GM19238 (cell line): ENCODE measurements around the gene KRIT1.
"Not testable (repeated sequence)": the region's sequence is repeated elsewhere in the genome, so short reads cannot be mapped to it uniquely, and the experiment has no call there.

Experiments
- DNase-seq: peaks from one replicate; pipeline ENCODE4 v3.0.0; 2011; ENCODE audit warnings: low spot score; ENCODE audit not compliant: insufficient read length

Gene KRIT1

DNA sequence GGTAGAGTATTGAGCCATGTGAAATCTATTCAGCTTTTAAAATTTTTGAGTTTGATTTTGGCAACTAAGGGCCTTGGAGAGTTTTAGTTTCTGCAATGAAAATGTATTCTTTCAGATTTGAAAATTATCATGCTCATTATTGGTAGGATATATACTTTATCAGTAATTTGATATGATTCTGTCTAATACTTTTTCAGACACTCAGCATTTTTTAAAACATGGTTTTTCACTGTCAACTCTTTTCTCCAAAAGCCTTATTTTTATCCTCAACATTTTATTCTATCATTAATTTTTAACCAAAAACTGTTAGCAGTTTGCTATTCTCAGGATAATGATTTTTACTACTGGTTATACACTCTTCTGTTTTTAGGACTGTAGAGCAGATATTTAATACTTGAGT, 4.9 kb upstream of the KRIT1 start:
- DNase-seq: no peak

DNA sequence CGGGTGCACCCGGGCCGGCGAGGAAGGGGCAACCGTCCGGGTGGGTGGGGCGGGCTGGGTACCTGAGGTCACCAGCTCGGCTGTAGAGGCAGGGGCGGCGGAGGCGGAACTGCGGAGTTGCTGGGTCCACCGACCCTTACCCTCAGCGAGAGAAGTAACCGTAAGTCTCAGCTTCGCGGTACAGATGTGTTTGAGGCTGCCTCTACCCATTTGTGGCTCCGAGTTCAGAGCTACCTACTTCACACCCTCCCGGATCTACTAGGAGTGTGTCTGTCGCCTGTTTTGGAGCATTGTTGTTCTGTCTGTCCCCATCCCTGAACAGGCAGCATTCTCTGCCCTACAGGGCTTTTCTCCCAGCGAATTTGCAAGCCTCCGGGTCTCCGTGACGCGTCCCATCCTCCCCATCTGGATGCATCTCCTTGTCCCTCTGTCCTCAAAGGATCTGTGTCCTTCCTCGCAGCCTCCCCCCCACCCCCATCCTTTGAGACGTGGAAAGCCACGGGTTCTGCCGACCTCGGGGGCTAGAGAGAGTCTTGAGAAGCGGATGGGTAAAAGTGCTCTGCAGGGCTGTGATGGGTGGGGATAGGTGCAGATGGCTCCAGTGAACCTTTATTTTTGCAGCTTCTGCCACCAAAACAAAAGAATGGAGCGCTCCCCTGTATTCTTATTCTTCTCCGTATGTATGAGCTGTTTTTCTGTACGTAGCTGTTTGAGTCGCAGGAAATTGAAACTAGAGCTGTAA, 817 bp upstream of the KRIT1 start:
- DNase-seq: peak; percentile 10

DNA sequence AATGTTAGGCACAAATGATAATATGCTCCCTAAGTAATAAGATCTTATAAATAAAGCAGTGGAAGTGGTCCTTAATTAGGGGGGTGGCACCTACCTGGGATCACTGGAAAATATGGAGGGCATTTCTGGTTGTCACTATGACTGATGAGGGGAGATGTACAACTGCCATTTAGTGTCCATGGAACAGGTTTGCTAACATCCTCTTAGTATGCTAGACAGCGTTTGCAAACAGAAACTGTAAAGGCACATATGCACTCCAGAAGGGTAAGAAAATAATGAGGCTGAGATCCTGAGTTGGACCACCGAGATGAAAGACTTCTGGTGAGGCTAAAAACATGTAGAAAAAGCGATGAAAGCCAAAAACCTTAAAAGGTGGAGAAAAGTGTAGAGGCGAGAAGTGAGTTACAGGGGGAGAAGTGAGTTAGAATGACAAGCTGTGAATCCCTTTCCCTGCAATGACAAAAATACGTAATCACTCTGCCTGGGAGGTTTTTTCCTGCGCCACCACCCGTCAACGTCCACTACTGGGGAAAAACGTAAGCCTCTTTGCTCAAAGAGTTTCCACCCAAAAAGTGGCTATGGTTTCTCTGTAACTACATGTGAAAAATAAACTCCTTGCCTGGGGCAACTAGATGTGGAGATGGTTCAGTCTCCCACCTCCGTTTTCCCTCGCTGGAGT, 767 bp downstream of the KRIT1 start:
- DNase-seq: no peak

DNA sequence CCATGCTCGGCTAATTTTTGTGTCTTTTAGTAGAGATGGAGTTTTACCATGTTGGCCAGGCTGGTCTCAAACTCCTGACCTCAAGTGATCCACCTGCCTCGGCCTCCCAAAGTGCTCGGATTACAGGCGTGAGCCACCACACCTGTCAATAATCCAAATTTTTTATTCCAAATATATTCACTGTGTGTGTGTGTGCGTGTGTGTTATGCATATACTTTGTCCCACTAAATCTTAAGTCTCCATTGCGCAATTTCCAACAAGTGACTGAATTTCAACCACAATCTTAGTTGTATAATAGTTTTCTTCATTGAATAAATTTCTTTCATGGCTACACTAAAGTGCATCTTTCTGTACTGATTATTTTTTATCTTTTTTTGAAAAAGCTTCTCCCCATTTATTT, 2.7 kb downstream of the KRIT1 start:
- no peak for DNase-seq

DNA sequence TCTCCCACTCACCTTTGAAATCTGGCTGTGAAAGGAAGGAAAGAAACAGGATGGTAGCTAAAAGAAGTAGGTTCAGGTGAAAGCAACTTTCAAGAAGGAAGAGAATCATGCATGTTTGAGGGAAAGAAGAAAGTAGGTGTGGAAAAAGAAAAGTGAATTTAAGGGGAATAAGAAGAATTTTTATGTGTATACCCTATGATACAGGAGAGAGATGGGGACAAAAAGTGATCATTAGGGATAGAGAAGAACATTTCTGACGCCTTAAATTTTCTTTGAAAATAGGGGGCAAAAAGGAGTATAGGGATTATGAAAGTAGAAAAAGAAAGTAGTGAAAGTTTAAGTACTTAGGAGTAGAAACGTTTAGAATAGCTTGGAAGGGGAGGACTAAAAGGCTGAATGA, 15.2 kb downstream of the KRIT1 start:
- DNase-seq: no peak

- no peak for DNase-seq
Observed at GRCh38 chr7:92228742-92229141, 17.0 kb downstream of the KRIT1 start.

DNA sequence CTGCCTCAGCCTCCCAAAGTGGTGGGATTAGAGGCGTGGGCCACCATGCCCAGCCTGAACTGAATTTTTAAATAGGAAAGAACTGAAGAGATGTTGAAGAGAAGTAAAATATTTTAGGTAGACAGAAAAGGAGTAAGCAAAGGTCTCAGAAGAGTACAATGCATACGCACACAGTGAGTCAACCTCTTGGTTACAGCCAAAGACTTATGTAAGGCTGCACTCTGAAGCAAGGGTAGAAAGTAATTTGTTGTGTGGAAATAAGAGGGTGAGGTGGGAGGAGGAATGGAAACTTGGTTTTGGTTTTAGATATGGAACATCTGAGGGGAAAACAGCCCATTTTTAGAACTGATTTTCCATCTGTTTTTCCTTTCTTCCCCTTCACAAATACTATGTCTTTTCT, 17.6 kb downstream of the KRIT1 start:
- DNase-seq: no peak

- DNase-seq: no peak
Observed at GRCh38 chr7:92226981-92227380, 18.7 kb downstream of the KRIT1 start.

- DNase-seq: no peak
Observed at GRCh38 chr7:92221766-92222165, 23.9 kb downstream of the KRIT1 start.

- DNase-seq: no peak
Observed at GRCh38 chr7:92206672-92207071, 39.0 kb downstream of the KRIT1 start.

DNA sequence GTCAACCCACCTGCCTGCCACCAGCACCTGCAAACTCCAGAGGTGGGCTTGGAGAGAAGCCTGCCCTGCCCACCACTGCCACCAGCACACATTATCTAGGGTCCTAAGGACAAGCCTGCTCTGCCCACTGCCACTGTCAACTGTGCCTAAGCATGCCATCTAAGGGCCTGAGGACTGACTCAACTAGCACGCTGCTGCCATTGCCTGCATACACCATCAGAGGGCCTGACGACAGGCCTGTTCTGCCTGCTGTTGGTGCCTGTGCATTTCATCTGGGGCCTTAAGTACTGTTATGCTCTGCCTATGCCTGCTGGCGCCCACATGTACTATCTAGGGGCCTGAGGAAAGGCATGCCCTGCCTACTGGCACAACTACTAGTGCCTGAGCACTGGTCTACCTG, 39.7 kb downstream of the KRIT1 start:
- no peak for DNase-seq

GRCh38 chr7:92200791-92201190, 44.9 kb downstream of the KRIT1 start:
- no peak for DNase-seq

GRCh38 chr7:92192326-92192725, 53.4 kb downstream of the KRIT1 start:
- DNase-seq: no peak

- DNase-seq: not testable (repeated sequence)
Observed at GRCh38 chr7:92189246-92189645, 56.5 kb downstream of the KRIT1 start.

DNA sequence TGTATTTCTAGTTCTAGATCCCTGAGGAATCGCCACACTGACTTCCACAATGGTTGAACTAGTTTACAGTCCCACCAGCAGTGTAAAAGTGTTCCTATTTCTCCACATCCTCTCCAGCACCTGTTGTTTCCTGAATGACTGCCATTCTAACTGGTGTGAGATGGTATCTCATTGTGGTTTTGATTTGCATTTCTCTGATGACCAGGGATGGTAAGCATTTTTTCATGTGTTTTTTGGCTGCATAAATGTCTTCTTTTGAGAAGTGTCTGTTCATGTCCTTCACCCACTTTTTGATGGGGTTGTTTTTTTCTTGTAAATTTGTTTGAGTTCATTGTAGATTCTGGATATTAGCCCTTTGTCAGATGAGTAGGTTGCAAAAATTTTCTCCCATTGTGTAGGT, 61.4 kb downstream of the KRIT1 start:
- DNase-seq: not testable (repeated sequence)

DNA sequence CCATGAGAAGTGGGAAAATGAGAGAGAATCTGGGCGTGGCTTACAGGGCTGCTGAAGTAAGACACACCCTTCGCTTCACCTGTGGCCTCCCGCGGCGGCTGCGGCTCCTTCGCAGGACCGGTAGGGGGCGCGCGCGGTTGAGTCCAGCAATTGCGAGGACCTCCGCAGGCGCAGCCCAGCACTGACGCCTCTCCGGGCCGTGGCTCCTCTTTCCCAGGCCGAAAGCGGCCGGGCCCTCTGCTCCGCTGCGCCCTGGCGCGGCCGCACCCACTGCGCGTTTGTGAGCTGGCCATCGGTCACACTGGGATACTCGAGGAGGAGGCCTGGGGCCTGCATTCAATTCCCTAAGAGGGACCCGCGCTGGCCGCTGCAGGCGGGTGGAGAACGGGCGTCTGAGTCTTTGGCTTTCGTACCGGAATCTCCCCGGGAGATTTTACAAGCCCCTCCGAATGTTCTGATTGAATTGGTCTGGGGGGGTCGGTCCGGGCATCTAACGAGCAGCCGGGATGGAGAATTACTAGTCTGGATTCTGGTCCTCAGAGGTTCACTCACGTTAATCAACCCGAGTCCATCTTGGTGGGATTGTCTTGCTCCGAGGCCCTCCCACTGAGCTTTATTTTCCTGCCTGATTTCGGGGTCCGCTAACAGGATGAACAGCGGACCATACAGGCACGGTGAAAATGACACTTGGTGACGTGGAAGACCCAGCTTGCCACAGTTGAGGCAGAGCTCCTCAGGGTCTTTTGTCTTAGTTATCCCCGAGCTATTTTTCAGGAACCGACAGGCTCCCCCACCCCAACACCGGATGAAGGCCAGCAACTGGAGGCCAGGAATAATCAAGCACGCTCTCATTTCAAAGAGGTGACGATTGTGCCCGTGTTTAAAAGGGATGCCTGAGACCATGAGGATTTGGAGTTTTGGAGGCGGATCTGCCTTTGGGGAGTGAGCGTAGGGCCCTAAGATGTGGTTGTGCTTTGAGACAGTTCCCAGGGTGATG, 66.5 kb downstream of the KRIT1 start, which contains the start of gene LRRD1:
TSS of gene LRRD1 (minus strand) at position 215 of the 997 bp plus-strand sequence. CDS start 13,940 bp downstream, outside the sequence.
- DNase-seq: peak; percentile 72

- DNase-seq: no peak
Observed at GRCh38 chr7:92177362-92177761, 68.4 kb downstream of the KRIT1 start.

DNA sequence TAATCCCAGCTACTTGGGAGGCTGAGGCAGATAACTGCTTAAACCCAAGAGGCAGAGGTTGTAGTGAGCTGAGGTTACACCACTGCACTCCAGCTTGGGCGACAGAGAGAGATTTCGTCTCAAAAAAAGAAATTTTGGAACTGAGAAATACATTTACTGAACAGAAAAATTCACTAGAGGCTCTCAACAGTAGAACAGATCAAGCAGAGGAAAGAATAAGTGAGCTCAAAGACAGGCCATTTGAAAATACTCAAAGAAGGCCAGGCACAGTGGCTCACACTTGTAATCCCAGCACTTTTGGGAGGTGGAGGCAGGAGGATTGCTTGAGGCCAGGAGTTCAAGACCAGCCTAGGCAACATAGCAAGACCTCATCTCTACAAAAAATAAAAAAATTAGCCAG, 76.2 kb downstream of the KRIT1 start:
- not testable (repeated sequence) for DNase-seq

DNA sequence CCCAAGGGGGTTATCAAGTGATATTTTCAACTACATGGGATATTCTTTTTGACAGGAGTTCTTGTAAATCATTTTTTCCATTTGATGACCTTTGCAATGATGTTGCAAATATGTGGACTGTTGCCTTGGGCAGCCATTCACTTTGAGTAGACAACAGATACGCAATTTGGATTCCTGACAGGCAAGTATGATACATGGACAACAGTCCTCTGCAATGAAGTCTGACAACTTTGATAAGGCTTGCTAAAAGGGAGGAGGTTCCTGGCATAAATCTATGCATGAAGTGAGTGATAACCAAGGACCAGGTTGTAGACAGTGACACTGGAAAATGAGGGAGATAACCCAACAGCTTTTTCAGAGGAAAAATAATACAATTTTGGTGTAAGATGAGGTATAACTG, 84.4 kb downstream of the KRIT1 start:
- no peak for DNase-seq

DNA sequence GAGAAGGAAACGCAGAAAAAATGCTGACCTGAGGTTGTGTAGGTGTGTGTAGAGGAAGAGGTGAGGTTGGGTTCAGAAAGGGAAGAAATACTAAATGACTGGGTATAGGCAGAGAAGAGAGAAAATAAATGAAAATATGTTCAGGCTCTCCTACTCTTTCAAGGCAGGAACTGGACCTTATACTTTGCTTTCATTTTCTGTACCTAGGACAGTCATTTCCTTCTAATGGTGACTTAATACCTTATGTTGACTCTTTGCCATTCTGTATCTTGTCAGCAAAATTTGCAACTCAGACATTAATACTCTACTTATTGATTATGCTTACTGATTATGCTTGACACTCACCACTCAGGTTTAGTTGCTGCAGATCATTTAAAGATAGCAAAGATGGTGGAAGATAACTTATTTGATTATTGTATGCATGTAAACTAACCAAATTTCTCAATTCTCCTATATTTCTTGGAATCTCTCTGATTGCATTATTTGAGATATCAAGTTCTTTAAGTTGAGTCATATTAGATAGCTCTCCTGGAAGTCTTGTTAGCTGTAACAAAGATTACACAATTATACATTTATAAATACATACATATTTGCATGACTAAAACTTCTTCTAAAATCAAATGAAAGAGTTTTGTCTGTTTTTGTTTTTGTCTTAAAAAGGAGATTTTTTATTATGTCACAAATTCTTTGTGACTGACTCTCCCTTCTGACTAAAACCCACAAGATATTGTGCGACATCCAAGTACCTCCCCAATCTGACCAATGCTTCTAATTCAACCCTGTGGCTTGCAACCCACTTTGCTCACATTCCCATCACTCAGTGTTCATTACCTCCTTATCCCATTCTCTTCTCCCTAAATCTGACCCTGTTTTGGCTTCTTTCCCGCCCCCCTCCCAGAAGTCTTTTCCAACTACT, 86.8 kb downstream of the KRIT1 start:
- no peak for DNase-seq

DNA sequence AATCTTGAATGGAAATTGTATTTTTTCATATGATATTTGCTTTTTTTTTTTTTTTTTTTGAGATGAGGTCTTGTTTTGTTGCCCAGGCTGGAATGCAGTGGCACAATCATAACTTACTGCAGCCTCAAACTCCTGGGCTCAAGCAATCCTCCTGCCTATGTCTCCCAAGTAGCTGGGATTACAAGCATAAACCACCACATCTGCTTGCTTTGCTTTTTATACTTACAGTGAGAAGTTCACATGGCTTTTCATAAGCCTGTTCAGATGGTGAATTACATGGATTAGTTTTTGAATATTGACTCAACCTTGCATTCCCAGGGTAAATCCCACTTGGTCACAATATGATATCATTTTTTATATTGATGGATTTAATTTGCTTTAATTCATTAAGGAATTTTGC, 88.7 kb downstream of the KRIT1 start:
- no peak for DNase-seq
